ENCODE data around the gene ESPL1. TPM values are rescaled to one million over a fixed set of nuclear protein-coding genes. Genes with fewer than 3 reads are reported as not detected.
A peak's percentile ranks its signal among the peaks of the same experiment; 100 is the strongest.

ESPL1 gene
- total and polyA plus RNA-seq, 2 of the 13 experiments (the other 11 are each of a cell fraction or from before 2014, with no cell fraction given): 5.8 to 11.5 TPM

GRCh38 chr12:53267999-53268629, at the start of gene ESPL1 (continued):
- TF ChIP-seq ZBTB39 (CRISPR knock-in tag; IDR thresholded peaks at IDR 0.05) (no peak), ARID5B (CRISPR knock-in tag; IDR thresholded peaks at IDR 0.05) (peak; percentile 52; the same call in 1 of the 2 replicates), FOXK2 (IDR thresholded peaks at IDR 0.05) (no peak), NONO (IDR thresholded peaks at IDR 0.05) (no peak), NONO (CRISPR knock-in tag; conservative IDR thresholded peaks at IDR 0.05) (peak; percentile 40; the same call in 1 of the 2 replicates), GABPB1 (CRISPR knock-in tag; IDR thresholded peaks at IDR 0.05) (peak; percentile 89), ZNF326 (CRISPR knock-in tag; IDR thresholded peaks at IDR 0.05; ENCODE audit: borderline replicate concordance) (no peak), ZNF460 (CRISPR knock-in tag; IDR thresholded peaks at IDR 0.05; ENCODE audit: borderline replicate concordance) (no peak), ZNF335 (CRISPR knock-in tag; IDR thresholded peaks at IDR 0.05) (peak; percentile 53; the same call in 1 of the 2 replicates), ZNF24 (IDR thresholded peaks at IDR 0.05) (no peak), SRY (CRISPR knock-in tag; IDR thresholded peaks at IDR 0.05) (no peak), ISL2 (CRISPR knock-in tag; IDR thresholded peaks at IDR 0.05) (peak; percentile 39; the same call in 1 of the 2 replicates), ZNF556 (CRISPR knock-in tag; IDR thresholded peaks at IDR 0.05; ENCODE audit: borderline replicate concordance) (0 out of 2 replicates have a peak, but pooled peaks have one; percentile 20), ETS1 (CRISPR knock-in tag; IDR thresholded peaks at IDR 0.05) (no peak)
- TF ChIP-seq, protein P1, sequence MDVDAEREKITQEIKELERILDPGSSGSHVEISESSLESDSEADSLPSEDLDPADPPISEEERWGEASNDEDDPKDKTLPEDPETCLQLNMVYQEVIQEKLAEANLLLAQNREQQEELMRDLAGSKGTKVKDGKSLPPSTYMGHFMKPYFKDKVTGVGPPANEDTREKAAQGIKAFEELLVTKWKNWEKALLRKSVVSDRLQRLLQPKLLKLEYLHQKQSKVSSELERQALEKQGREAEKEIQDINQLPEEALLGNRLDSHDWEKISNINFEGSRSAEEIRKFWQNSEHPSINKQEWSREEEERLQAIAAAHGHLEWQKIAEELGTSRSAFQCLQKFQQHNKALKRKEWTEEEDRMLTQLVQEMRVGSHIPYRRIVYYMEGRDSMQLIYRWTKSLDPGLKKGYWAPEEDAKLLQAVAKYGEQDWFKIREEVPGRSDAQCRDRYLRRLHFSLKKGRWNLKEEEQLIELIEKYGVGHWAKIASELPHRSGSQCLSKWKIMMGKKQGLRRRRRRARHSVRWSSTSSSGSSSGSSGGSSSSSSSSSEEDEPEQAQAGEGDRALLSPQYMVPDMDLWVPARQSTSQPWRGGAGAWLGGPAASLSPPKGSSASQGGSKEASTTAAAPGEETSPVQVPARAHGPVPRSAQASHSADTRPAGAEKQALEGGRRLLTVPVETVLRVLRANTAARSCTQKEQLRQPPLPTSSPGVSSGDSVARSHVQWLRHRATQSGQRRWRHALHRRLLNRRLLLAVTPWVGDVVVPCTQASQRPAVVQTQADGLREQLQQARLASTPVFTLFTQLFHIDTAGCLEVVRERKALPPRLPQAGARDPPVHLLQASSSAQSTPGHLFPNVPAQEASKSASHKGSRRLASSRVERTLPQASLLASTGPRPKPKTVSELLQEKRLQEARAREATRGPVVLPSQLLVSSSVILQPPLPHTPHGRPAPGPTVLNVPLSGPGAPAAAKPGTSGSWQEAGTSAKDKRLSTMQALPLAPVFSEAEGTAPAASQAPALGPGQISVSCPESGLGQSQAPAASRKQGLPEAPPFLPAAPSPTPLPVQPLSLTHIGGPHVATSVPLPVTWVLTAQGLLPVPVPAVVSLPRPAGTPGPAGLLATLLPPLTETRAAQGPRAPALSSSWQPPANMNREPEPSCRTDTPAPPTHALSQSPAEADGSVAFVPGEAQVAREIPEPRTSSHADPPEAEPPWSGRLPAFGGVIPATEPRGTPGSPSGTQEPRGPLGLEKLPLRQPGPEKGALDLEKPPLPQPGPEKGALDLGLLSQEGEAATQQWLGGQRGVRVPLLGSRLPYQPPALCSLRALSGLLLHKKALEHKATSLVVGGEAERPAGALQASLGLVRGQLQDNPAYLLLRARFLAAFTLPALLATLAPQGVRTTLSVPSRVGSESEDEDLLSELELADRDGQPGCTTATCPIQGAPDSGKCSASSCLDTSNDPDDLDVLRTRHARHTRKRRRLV (CRISPR knock-in tag; IDR thresholded peaks at IDR 0.05): peak; percentile 71; the same call in 1 of the 2 replicates
- TF ChIP-seq, protein P2, sequence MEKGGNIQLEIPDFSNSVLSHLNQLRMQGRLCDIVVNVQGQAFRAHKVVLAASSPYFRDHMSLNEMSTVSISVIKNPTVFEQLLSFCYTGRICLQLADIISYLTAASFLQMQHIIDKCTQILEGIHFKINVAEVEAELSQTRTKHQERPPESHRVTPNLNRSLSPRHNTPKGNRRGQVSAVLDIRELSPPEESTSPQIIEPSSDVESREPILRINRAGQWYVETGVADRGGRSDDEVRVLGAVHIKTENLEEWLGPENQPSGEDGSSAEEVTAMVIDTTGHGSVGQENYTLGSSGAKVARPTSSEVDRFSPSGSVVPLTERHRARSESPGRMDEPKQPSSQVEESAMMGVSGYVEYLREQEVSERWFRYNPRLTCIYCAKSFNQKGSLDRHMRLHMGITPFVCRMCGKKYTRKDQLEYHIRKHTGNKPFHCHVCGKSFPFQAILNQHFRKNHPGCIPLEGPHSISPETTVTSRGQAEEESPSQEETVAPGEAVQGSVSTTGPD (CRISPR knock-in tag; IDR thresholded peaks at IDR 0.05): no peak

All from HepG2 (cell line).